Activated T-cell treated with anti-CD3 and anti-CD28 coated beads for 48 hours (primary cell): ENCODE results near the gene EPB41L1.
"Not testable (repeated sequence)": the region's sequence is repeated elsewhere in the genome, so short reads cannot be mapped to it uniquely, and the experiment has no call there.

Experiments
- DNase-seq: peaks from one replicate; pipeline ENCODE4 v3.0.0-alpha.2; 2020; ENCODE audit warnings: low read depth

Gene EPB41L1

DNA sequence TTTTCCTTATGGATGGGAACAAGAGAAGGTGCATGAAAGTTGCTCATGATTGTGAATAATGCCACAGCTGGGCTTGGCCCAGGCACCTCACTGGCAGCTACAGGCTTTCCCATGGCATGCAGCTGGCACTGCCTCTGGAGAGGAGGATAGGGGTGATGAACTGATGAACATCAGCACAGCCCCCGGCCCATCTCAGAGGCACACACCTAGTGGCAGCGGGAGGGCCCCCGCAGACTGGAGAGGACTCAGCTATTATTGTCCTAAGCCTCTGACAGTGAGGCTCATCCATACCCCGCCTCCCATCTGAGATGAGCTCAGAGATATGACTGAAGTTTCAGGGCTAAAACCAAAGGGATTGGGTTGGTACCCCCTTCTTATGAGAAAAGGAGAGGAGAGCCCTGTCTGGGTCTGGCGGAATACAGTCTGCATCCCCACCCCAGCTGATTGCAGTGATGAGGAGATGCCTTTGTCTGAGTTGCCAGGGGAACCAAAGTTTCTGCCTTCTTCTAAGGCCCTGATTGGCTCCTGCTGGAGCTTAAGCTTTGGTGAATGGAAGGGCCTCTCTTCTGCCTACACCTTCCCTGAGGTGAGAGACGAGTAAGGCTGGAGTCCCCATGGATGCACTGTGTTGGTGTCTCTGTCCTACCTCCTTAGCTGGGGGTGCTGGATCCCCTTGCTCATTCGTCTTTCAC lies 27.6 kb upstream of the EPB41L1 start:
- DNase-seq, result no peak

DNA sequence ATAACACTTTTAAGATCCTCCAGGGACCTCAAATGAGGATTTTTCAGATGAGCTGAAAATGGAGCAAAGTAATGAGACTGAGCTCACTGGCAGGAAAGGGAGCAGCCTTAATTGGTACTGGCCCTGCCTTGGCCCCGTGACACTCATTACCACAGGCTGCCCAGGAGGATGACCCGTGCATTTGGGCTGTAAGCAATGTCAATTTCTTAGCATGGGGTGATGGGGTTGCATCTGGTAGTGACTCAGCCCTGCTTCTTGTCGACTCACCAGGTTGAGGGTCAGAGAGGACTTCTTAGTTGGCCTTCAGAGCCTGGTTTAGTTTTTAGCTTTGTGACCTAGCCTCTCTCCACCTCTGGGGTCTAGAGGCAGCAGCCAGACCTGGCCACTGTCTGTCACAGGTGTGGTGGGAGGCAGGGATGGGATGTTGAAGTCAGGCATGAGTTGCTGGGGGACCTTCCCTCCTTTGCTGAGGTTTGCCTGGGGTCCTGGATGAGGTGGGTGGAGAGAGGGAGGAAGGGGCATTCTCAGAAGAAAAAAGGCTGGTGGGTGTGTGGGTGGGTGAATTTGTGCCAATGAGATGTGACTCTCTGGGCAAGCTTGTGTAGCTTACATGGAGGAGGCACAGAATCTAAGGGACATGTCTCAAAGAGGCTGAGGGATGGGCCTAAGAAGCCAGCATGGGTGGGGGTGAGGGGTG lies 25.9 kb upstream of the EPB41L1 start:
- no peak for DNase-seq

DNA sequence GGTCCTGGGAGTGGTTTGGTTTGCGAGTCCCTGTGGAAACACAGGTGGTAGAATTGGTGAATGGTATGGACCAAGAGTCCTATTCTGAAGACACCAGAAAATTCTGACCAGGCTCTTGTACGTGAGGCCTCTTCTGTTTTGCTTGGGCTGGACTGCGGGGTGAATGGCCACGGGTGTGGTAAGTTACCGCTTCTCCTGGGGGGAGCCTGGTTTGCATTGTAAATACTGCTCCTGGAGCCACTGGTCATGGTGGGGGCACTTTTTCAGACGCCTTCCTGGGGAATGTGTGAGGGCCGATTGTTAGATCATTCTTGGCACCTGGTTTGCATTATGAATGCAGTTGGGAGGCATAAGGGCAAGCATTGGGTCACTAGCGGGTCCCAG lies 25.4 kb upstream of the EPB41L1 start:
- DNase-seq, result no peak

DNA sequence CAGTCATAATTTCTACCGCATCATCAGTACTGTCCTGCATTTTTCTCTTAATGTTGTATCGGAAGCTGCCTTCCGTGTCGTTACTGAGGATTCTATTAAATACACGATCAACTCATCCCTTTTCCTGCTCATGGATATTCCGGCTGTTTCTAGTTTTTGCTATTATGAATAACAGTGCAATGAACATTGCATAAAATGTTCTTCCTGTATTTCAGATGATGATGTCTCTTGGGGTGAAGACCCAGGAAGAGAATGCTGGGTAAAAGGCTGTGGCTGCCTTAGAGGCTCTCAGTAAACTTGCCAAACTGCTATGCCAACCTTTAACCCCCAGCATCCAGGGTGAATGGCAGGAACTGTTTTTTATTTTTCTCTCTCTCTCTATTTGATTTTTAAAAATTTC lies 24.1 kb upstream of the EPB41L1 start:
- DNase-seq, result no peak

DNA sequence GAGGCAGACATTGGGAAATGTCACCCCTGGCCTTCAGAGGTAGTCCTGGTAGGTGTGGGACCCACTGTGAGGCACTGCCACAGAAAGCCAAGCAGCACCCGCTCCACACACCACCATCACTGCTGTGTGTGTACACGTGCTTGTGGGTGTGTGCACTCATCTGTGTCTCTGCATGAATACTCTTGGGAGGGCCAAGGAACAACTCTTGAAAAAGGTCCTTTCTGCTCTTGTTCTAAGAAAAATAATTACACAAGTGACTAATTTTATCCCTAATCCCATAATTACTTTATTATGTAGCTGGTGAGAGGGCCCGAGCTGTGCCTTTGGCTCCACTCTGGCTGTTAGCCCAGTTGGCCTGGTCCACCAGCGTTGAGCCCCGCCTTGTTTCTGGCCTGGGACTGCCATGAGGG lies 21.7 kb upstream of the EPB41L1 start:
- DNase-seq, result no peak

DNA sequence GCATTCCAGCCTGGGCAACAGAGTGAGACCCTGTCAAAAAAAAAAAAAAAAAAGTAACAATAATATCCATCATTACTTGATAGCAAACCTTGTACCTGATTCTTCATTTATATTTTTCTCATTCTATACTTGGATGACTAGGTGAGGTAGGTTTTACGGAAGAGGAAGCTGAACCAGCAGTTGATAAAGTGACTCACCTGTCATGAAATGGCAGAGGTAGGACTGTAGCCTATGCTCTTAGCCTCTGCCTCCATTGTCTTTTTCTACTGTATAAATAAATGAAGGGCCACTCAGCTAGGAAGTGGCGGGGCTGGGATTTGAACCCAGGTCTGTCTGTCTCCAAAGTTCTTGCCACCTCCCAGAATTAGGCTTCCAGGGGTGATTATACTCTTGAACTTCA lies 20.7 kb upstream of the EPB41L1 start:
- DNase-seq, result no peak

DNA sequence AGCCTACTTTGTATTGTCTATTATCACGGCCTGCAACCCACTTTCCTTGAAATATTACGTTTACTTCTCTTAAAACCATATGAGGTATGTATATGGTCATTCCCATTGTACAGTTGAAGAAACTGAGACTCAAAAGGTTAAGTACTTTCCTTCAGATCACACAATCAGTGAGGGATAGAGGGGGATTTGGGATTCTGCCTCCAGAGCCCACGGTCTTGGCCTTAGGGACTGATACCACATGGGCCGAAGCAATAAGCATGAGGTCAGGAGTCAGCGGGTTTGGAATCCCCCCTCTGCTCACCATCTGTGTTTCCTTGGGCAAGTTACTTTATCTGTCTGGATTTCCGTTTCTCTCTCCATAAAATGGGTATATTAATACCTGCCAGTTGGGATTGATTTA lies 19.4 kb upstream of the EPB41L1 start:
- DNase-seq, result no peak

DNA sequence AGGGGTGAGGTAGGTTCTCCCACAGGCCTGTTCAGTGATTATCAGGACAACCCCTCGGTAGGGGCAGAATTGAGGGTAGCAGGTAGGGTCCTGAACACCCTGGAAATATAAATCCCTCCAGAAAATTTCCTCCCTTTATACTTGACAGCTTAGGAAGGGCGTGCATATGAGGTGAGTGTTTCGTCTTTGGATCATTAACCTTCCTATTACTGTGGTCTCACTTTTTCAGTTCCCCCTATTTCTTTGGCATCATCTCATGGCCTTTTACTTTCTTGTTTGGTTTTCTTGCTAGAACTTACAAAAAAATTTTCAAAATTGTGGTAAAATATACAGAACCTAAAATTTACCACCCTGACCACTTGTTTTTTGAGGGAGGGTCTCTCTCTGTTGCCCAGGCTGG lies 18.7 kb upstream of the EPB41L1 start:
- DNase-seq, result no peak

DNA sequence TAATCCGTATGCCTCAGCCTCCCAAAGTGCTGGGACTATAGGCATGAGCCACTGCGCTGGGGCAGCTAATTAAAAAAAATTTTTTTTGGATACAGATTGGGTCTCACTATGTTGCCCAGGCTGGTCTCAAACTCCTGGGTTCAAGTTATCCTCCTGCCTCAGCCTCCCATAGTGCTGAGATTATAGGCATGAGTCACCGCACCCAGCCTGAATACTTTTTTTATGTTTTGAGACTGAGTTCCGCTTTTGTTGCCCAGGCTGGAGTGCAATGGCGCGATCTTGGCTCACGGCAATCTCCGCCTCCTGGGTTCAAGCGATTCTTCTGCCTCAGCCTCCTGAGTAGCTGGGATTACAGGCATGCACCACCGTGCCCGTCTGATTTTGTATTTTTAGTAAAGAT lies 17.2 kb upstream of the EPB41L1 start:
- DNase-seq, result not testable (repeated sequence)

DNA sequence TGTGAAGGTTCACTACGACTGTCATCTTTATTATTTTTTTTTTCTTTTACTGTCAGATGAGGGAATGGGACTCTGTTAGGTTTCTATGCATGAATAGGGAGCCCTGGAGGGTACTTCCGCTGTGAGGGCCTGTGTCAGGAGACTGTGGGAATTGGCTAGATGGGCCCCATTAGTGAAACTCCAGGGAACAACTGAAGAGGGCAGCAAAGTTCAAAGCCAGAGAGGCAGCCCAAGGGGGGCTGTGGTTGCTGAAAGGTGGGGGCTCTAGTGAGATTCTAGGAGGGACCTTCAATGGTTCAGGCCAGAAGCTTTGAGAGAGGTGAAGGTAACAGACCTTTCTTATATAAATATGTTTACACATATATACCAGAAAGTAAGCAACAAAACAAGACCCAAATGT lies 13.2 kb upstream of the EPB41L1 start:
- DNase-seq, result no peak

DNA sequence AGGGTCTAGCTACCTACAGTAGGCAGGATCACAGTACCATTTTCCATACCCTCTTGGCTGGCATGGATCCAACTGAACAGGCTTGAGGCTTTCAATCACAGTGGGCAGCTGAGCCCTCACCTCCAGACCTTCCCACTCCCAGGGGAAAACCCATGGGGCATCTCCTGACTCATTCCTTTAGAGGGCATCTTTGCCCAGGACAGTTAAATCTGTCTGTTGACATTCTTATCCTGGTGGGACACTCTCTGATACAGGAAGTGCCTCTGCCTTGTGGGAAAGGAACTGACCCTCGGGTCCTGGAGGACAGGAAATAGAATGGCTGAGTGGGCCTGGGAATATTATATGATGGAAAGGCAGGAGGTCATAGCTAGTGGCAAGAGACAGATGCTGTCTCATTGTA lies 10.2 kb upstream of the EPB41L1 start:
- no peak for DNase-seq

DNA sequence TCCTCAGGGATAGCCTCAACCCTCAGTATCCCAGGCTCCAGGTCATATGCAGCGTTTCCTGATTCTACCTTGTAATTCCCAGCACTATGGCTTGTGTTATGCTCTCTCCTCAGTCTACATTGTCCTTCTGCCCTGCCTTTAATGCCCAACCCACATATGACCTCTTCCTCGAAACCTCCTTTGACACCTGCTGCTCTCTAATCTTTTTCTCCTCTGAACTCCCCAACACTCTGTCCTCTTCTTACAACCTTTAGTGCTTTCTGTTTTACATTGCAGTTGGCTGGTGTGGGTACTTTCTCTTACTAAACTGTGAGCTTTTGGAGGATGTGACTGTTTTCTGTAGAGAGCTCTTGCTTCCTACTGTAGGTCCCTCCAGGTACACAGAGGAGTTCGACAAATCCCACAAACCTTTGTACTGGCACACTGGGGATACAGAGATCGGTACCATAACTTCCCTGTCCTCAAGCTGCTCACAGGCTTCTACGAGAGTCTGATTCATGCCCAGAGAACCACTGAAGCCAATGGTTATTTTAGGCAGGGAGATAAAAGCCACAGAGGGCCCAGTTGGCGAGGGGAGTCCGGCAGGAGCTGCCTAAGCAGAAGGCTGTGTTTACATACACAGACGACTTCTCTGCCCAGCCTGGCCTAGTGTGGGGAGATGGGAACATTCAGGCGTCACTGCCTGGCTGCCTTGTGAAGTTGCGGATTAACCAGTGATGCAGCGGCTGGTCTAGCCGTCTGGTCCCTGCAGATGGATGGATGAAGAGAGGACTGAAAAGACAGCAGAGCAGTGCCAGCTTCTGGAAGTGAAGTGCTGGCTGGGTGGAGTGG lies 8.4 kb upstream of the EPB41L1 start:
- DNase-seq, result no peak

DNA sequence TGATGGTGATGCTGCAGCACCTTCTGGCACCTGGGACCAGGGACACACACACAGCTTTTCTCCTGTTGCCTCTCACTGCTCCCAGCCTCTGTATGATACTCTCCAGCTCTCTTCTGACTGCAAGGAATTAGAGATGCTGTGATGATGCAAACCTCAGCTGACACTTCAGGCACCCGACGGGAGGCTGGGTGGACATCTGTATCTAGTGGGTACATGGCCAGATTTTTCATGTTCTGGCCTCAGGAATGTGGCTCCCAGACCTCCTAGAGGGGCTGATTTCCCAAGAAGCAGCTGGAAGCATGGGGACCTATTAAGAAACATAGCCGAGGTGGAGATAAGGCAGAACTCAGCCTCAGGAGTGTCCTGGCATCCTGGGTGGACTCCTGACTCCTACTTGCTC lies 6.8 kb upstream of the EPB41L1 start:
- DNase-seq, result no peak

DNA sequence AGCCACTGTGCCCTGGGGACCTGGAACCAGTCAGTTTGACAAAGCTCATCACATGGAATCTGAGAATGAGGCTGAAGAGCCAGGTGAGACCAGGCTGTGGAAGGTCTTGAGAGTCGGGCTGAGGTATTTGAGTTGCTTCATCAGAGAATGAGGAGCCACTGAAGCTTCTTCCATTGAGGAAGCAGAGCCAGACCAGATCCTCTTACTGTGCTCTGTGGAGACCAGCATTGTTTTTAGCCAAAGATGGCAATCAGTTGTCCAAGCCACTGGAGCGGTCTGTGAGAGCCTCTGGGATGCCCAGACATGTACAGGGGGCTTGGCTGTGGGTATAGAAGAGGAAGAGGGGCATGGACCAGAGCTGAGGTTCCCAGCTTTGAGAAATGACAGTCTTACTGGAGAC lies 6.1 kb upstream of the EPB41L1 start:
- DNase-seq, result no peak

DNA sequence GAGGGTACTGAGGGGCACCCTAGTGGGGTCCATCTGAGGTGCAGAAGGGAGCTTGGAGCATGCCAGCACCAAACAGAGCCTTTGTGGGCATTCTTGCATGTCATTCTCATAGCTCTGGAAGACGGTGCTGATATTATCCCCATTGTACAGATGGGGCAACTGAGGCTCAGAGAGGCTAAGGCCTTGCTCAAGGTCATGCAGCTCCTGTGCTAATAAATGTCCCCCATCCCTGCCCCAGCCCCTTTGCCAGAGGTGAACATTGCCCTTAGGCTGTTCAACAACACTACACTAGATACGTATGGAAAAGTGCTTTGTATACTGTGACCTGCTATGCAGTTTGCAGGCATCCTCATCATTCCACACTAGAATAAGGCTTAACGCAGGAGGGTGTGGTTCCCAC lies 5.5 kb upstream of the EPB41L1 start:
- no peak for DNase-seq

DNA sequence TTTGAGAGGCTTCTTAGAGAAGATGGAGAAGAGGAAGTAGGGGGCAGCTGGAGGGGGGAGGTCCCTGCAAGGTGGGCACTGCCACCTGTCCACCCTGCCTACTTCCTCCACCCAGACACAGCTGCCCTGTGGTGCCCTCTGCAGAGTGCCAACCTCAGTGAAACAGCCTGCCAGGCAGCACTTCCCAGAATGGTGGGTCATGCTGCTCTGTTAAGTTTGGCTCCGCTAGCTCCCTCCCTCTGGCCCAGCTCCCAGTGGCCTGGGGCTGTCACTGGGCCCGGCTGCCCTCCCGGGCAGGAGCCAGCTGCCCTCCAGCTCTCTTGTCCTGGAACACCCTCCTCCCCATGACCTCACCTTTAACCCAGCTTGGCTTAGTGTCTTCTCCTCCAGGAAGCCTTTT lies 5.1 kb upstream of the EPB41L1 start:
- DNase-seq, result no peak

DNA sequence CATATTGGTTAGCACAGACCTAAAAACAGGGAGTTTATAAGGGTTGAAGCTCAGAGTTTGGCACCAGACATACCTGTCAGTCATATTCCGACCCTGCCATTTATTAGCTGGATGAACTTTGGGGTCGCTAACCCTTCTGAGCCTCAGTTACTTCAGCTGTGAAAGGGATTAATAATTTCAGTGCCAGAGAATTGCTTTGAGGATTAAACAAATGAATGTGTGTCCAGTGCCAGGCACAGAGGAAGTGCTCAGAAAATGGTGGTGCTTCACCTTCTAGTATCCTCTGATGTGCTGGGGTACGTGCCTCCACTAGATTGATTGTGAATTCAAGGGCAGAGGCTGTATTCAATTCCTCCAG lies 4.1 kb upstream of the EPB41L1 start:
- no peak for DNase-seq

DNA sequence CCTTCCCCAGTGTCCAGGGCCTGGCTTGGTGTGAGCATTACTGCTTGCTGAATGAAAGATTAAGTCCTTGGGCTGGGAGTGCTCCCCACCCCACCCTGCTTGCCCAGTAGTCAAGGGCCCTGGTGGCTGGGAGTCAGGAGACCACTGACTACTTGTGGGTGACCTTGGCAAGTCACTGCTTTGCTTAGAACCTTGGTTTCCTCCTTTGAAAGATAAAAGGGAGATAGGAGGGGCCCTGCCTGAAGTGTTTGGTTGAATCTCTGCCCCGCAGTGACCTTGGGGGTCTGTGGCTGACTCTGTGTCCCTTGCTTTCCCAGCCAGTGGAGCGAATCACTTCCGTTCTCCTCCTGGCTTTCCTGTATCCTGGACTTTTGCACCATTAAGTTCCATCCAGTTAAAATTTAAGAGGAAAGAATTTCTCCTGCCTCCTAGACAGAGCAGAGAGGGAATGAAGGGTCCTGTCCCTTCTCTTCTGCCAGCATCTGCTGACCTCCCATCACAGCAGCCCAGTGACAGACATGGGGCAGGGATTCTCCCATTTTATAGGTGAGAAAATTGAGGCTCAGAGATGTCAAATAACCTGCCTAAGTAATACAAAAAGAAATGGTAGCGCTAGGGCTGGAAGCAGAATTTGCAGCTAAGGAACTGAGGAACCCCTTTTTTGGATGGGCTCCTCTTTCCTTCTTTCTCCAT lies 3.5 kb upstream of the EPB41L1 start:
- DNase-seq, result no peak

DNA sequence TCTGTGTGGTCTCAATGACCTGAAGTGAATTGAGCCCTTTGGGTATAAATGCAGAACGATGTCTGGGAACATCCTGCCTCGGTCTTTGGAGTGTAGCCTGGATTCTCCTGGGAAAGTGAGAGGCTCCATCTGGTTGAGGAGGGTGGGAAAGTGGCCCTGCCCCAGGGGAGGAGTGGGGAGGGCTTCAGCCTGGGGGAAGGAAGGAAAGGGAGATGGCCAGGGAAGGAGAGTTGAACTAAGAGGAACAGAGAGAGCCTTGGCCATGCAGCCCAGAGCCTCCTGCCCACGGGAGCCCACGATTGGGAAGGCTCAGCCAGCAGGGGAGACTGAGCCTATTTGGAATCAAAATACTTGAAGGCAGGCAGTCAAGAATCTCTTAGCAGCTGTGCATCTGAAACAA lies 2.3 kb upstream of the EPB41L1 start:
- DNase-seq, result no peak

DNA sequence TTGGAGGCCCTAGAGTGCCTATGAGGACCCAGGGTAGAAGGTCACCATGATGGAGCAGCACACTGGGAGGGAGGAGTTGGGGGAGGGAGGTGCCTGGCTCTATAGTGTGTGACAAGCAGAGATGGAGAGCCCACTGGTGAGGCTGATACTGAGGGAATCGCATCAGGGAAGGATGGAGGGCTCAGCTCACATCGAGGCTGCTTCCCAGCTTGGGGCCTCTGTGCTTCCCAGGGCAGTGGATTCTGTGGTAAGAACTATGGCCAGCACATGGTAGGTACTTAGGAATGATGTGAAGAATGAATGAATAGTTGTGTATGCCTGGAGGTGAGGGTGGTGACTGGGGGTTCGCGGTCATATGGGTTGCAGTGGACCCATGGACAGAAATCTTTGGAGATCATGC lies 1.3 kb upstream of the EPB41L1 start:
- no peak for DNase-seq

DNA sequence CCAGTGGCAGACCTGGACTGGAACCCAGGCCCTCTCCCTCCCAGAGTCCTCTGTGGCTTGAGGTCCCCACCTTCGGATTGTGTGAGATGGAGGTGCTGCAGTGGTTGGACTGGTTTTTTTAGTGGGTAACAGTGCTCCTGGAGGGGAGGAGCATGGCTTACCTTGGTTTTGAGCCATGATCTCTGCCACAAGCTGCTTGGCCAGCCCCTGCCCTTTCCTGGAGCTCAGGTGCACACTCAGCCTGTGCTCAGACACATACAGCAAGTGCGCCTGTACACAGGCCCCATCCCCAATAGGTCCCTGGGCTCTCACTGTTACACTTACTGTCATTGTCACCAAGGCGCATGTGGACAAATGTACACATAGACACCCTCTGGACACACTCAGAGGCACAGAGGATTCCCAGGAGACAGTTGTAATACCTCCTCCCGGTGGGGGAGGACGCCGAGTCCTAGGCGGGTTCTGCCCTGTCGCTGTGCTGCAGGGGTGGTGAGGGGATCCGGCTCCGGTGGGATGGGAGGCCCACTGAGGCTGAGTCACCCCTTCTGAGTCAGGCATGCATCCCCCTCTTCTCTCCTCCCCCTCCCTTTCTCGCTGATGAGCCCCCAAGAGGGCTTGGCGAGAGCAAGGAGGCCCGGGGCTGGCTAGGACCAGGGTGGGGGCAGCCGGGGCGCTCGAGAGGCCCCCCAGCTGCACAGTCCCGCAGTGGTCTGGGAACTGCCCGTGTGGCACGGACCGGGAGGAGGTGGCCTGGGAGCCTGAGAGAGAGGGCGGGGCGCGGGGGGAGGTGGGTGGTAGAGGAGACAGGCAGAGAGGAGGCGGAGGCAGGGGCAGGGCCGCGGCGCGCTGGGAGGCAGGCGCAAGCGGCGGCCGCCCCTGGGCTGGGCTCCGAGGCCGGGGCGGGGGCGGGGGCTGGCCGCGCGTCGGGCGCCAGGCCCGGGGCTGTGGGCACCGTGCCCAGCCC lies 522 bp upstream of the EPB41L1 start:
- DNase-seq, result peak; percentile 19

DNA sequence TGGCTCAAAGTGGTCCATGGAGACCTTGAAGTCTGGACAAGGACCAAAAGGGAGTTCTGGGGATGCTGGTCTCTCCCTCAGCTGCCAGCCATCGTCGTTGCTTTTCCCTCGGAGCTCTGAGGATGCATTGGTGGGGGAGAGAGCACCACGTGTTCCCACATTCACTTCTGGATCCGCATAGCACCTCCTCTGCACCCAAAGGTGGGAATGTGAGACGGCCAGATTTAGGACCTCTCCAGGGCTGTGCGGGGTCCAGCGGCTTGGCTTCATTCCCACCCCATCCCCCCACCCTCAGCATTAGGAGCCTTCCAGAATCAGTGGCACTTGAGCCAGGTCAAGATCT lies 1.1 kb downstream of the EPB41L1 start:
- no peak for DNase-seq
